ENCODE measurements around the gene MYLK. TPM values are rescaled to one million over a fixed set of nuclear protein-coding genes. Genes with fewer than 3 reads are reported as not detected.

MYLK gene
- total RNA-seq, 4 donors from 2014 or later, result 9.7 to 92.8 (median 32.5) TPM

DNA sequence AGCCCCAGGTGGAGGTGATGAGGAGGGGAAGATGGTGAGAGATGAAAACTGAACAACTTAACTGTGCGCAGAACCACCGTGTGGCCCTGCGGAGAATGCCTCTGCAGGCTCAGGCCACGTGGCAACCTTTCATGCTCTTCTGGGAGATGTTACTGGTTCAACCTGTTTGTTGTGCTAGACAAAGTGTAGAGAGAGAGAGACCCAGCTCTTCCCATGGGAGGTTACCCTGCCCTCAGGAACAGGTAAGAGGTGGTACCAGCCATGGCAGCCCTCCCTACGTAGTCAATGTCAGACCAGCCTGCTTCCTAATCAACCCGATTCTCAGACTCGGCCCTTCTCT, 262.3 kb downstream of the MYLK start:
- DNase-seq (ENCODE audit: low spot score in 2 of 2), result no peak
- WGBS, 2 donors, result 57 to 58% methylated on average over 7 of the region's 7 CpGs
- H3K4me3 ChIP-seq (ENCODE audit: low read depth, poor library complexity, severe bottlenecking), result no peak overlapping the region
- intact Hi-C loops (cut with DNase I; ENCODE audit: low total_unique reads), result no loop called here
- TF ChIP-seq POLR2A (IDR thresholded peaks at IDR 0.05), result no peak
- TF ChIP-seq, protein P1, sequence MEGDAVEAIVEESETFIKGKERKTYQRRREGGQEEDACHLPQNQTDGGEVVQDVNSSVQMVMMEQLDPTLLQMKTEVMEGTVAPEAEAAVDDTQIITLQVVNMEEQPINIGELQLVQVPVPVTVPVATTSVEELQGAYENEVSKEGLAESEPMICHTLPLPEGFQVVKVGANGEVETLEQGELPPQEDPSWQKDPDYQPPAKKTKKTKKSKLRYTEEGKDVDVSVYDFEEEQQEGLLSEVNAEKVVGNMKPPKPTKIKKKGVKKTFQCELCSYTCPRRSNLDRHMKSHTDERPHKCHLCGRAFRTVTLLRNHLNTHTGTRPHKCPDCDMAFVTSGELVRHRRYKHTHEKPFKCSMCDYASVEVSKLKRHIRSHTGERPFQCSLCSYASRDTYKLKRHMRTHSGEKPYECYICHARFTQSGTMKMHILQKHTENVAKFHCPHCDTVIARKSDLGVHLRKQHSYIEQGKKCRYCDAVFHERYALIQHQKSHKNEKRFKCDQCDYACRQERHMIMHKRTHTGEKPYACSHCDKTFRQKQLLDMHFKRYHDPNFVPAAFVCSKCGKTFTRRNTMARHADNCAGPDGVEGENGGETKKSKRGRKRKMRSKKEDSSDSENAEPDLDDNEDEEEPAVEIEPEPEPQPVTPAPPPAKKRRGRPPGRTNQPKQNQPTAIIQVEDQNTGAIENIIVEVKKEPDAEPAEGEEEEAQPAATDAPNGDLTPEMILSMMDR (IDR thresholded peaks at IDR 0.05), result no peak

DNA sequence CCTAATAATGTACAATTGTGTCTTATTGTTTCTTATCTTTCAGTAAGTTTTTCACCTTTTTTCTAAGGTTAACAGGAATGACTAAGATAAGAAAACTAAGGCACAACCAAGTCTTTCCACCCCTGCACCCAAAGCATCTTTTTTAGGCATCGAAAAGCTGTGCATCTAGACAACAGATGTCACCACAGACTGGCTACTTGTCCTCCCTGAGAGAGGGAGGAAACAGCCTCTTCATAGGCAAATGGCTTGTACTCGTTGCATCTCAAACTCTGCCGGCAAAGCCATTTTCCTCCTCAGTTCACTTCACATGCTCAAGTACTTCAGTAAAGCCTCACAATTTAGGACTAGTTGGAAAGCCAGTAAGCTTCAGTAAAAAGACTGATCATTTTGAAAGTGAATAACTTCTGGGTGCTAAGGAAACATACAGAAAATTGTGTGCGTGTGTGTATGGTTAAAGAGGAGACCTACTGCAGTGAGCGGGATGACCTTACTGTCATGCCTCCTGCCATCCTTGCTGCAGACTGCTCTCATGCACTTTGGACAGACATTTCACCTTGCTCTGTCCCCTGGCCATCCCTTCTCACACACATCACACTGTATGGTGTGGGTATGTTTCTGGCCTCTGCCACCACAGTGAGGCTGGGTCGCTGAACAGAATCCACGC, 262.8 kb downstream of the MYLK start:
- no peak overlapping the region for H3K4me3 ChIP-seq (ENCODE audit: low read depth, poor library complexity, severe bottlenecking)
- 72 to 80% methylated on average over 7 of the region's 7 CpGs for WGBS, 2 donors
- intact Hi-C loops (cut with DNase I; ENCODE audit: low total_unique reads), result no loop called here
- no peak for DNase-seq (ENCODE audit: low spot score in 2 of 2)
- TF ChIP-seq, protein P1 (IDR thresholded peaks at IDR 0.05), result no peak
- no peak for TF ChIP-seq POLR2A (IDR thresholded peaks at IDR 0.05)

DNA sequence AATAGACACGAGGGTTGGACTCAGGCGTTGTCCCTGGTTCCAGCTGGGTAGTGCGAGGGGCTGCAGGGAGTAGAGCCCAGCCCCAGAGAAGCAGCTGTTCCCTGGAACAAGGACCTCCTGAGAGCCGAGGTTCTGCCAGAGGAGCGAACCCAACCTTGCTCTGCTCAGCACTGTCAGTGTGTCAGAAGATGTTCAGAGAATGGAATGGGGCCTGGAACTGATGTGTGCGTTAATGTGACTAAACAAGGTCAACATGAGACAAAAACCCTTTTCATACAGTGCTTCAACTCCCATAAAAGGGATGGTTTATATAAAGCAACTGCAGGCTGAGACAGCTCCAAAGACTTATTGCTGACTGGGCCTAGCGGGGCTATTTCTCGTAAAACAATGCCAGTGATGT, 263.8 kb downstream of the MYLK start:
- 66 to 69% methylated on average over 8 of the region's 8 CpGs for WGBS, 2 donors
- no peak for TF ChIP-seq POLR2A (IDR thresholded peaks at IDR 0.05)
- TF ChIP-seq, protein P1 (IDR thresholded peaks at IDR 0.05), result no peak
- no peak for DNase-seq (ENCODE audit: low spot score in 2 of 2)
- no peak overlapping the region for H3K4me3 ChIP-seq (ENCODE audit: low read depth, poor library complexity, severe bottlenecking)
- intact Hi-C loops (cut with DNase I; ENCODE audit: low total_unique reads), result no loop called here

DNA sequence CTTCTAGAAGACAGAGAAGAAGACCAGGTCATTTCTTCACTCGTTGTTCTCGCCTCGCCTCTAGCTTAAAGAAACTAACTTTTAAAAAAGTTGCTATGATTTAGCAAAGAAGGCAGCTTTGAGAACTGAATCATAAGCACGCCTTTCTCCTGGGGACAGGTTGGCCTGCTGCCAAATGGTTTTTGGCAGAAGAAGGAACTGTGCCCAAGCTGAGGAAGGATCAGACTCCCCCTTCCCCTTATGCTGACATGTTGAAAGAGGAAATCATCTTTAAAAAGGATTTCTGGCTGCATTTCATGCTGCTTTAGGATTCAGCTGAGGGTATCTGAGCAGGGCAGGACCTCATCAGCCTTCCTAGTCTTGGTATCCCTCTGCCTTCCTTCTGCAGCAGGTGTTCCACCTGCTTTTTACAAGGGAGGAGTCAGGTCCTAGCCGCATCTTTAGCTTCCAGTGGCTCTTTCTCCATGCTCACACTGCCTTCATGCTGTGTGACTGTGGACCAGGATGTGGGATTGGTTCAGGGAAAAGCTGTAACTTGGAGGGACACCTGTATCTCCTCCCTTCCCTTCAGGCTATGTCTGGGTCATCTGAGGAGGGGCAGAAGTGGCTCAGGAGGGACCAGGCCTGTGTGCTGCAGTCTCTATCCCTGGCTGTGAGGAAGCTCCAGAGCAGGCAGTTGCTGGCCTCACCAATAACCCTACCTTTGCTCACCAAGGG, 265.2 kb downstream of the MYLK start:
- 22 to 23% methylated on average over 5 of the region's 5 CpGs for WGBS, 2 donors
- intact Hi-C loops (cut with DNase I; ENCODE audit: low total_unique reads), result no loop called here
- peak; percentile 76 to 90 for DNase-seq (ENCODE audit: low spot score in 2 of 2)
- TF ChIP-seq POLR2A (IDR thresholded peaks at IDR 0.05), result no peak
- TF ChIP-seq, protein P1 (IDR thresholded peaks at IDR 0.05), result no peak
- H3K4me3 ChIP-seq (ENCODE audit: low read depth, poor library complexity, severe bottlenecking), result no peak overlapping the region

DNA sequence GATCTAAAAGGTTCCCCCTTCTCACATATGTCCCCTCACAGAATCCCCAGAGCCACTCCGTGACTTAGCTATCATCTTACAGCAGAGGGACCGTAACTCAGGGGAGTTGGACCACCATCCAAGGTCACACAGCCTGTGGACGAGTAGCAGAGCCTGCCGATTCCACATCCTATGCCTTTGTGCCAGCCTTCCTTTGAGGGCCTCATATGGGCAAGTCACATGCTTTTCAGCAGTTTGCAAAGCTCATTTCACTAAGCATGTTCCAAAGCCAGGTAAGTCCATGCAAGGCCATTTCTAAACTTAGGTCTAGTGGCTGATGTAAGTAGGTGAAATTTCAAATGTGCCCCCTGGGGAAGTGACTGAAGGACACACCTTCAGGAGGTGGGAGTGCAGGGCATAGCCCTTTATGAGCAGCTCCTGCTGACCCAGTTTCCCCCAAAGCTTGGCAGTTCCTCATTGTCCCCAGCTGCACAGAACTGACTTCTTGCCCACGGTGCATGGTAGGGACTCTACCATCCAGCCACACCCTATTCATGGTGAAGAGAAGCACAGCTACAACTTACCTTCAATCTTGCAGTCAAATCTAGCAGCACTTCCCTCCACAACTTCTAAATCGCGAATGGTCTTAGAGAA, 265.9 kb downstream of the MYLK start:
- WGBS, 2 donors, result 48 to 54% methylated on average over 7 of the region's 7 CpGs
- TF ChIP-seq, protein P1 (IDR thresholded peaks at IDR 0.05), result no peak
- no peak for TF ChIP-seq POLR2A (IDR thresholded peaks at IDR 0.05)
- intact Hi-C loops (cut with DNase I; ENCODE audit: low total_unique reads), result no loop called here
- no peak for DNase-seq (ENCODE audit: low spot score in 2 of 2)
- H3K4me3 ChIP-seq (ENCODE audit: low read depth, poor library complexity, severe bottlenecking), result no peak overlapping the region

Data from lower leg skin (tissue), 4 donors.